Limb (tissue), 2 donors: ENCODE data around the gene MEA1.

Source experiments
- DNase-seq, 2 donors: peaks; one replicate each; pipeline ENCODE4 v3.0.0-alpha.2; 2016; ENCODE audit errors: extremely low spot score in 2 of 2

The MEA1 gene

DNA sequence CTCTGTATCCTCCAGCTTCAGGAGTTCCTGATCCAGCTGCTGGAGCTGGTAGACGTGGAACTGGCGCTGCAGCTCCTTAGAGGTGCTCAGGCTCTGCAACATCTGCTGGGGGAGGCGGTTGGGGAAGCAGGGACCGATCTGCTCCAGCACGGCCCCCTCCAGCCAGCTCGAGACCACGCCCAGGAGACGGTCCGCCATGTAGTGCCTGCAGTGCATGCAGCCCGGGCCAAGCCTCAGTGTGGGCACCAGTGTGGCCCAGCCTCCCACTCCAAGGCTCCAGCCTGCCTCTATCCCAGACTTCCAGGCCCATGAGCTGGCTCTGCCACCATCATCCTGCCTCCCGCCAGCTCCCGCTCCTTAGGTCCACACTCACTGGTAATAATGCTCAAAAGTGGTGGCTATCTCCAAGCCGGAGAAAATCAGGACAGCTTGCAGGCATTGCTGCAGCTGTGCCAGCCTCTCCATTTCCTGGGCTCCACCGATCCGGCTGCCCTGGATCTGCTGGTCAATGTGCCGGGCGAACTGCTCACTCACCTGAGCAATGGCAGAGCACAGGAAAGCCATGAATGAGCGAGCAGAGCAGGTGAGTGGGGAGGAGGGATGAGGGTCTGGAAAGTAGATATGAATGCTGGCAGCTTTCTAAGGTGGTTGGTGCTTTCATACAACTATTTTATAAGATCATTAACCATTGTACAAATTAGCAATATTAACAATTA lies 27.0 kb upstream of the MEA1 start:
- DNase-seq: no peak

DNA sequence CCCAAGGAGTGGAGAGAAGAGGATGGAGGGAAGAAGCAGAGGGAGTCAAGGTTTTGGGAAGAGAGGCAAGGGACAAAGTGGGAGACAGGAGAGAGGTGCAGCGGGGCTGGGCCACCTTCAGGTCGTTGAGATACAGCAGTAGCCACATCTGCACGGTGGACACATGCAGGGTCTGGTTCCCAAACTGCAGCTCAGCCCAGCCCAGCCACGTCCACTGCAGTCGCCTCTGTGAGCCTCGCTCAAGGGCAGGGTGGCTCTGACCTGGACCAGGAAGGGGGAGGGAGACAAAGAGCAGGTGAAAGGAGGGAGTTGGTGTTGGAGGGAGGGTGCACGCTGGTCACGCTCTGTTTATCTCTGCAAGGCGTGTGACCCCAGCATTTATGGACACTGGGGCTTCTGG lies 25.0 kb upstream of the MEA1 start:
- DNase-seq: no peak

DNA sequence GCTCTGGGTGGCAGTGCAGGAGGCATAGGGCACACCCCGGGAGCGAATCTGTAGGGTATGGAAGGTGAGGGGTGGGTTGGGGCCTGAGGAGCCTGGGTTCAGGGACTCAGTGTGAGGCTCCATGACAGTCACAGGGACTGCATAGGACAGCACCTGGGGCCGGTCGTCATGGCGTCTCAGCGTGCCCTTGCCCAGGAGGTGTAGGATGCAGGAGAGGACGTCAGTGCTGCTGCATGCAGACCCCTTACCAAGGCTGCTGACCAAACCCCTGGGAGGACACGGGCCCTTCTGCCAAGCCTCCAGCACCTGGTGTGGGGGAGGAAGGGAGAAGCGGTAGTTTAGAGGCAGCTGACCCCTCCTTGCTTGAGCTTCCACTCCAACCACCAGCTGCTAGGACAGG lies 24.0 kb upstream of the MEA1 start:
- no peak for DNase-seq

DNA sequence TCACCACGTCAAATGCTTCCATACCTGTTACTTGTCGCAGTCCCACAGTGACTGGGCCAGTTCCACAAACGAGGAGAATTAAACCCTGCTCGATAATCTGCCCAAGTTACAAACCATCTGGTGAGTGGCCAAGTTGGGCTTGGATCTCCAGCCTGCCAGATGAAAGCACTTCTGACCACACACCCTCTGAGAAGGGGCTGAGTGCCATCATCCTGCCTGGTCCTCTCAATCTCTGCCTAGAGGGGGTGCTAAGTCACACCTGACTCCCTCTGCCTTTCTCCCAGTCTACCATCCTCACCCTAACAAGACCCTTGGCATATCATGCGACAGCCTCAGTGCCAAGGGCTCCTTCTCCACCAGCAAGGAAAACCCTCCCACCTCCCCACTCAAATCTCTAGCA lies 23.5 kb upstream of the MEA1 start:
- no peak for DNase-seq

GRCh38 chr6:43036712-43037111 lies 23.0 kb upstream of the MEA1 start:
- no peak for DNase-seq

- DNase-seq: no peak
These were observed 21.9 kb upstream of the MEA1 start for GRCh38 chr6:43035495-43036194.

DNA sequence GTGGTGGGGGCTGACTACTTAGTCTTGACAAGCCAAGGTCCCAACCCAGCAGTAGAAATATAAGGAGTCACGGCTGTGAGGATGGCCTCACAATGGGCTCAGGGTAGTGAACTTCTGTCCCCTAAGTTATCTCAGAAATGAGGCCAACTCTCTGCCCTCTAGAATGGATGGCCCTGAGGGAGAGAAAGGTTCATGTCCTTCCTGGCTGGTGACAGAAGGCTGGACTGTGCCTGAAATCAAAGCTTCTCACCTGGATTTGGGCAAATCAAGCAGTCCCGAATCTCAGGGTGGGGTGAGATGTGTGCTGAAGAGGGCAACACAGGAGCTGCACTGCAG lies 20.4 kb upstream of the MEA1 start:
- DNase-seq: no peak

DNA sequence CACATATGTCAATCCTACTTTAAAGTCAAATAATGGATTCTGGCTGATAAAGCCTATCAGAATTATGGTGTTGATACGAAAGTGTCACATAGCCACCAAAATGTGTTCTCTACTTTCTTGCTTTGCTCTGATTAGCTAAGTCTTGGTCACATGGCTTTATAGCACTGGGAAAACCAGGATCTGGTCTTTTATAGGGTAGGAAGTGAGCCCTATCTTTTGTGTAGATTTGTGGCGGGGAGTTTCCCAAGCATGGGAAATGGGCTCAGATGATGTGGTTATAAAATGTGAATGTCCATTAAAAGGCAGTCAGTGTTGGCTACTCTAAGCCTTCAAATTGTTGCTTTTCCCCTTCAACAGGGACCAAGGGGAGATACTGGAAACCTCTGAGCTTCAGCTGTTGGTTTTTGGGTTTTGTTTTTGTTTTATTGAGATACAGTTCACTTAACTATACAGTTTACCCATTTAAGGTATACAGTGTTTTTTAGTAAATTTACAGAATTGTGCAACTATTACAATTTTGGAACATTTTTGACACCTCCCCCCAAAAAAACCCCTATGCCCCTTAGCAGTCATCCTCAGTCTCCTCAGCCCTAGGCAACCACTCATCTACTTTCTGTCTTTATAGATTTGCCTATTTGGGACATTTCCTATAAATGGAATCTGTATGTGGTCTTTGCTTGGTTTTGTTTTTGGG lies 19.9 kb upstream of the MEA1 start:
- DNase-seq: no peak

GRCh38 chr6:43032326-43032725 lies 18.6 kb upstream of the MEA1 start:
- DNase-seq: no peak

- DNase-seq: no peak
These were observed 15.4 kb upstream of the MEA1 start for GRCh38 chr6:43029120-43029519.

- no peak for DNase-seq
These were observed 12.6 kb upstream of the MEA1 start for GRCh38 chr6:43026365-43026764.

DNA sequence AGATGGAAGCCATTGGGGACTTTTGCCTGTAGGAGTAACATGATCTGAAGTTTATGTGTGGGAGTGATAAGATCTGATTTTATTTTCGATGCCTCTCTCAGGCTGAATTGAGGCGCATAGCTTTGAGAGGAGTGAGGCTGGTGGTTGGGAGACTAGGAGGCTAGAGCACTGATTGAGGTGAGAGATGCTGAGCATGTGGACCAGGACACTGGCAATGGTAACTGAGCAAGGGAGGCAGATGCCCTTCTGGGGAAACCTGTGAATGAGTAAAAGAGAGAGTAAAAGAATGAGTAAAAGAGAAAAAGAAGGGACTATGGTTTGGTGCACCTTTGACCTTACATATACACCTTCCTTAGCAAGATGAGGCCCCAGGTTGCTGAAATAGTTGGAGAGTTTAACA lies 10.7 kb upstream of the MEA1 start:
- DNase-seq: no peak

DNA sequence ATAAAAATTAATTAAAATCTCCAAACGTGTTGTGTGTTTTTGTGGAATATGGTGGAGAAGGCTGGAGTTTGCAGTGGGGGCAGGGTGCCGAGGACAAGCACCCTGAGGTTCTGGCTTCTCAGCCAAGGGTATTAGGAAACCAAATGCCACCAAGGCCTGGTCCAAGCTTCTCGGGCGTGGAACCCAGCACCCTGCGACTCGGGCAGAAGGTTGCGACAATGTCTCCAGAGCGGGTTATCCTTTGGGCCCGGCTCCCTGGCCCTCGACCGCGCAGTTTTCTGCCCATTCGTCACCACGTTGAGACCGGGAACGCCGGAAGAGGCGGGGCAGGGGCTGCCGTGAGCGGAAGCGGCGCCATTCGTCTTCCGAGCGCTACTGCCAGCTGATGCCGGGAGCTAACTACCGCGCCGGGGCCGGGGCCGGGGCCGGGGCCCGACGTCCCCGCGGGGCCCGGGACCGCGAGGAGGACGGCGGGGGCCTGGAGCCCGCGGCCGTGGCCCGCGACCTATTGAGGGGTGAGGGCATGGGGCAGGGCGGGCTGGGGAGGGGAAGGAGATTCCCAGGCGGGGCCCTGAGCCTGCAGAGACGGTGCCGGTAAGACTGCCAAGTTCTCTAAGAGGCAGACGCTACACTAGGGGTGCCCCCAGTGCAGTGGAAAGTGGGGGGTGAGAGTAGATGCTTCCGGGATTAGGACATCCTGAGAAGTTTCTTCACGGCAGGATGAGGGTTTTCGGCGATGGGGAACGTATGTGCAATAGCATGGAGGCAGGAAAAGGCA lies 7.7 kb upstream of the MEA1 start, which contains the start of gene RRP36:
RRP36 (plus strand) TSS at position 354 of the 778 bp plus-strand sequence; CDS start at position 386, 32 bp downstream.
- peak; percentile 82 to 87 for DNase-seq

GRCh38 chr6:43020847-43021246 lies 7.1 kb upstream of the MEA1 start:
- DNase-seq: no peak

DNA sequence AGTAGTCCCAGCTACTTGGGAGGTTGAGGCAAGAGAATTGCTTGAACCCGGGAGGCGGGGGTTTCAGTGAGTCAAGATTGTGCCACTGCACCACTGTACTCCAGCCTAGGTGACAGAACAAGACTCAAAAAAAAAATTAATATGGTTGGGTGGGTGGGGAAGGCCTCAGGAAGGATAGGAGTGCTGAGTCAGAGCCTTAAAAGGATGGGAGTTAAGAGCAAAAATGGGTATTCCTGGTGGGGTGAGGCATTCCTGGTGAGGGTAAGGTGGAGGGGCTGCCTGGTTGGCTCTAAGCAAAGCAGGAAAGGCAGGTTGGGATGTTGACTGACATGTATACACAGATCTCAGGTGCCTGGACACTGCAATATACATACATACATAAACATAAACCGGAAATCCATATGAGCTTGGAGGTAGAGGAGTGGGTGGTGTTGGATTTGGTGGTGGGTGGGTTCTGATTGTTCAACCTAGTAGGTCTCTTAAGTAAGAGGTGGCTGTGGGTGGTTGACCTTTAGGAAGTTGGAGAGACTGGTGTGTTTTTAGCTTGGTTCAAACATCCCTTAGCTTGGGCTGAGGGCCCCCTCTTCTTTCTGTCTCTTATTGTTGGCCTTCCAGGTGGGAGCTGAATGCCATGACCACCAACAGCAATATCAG lies 6.4 kb upstream of the MEA1 start:
- DNase-seq: no peak

GRCh38 chr6:43019152-43019551 lies 5.4 kb upstream of the MEA1 start:
- no peak for DNase-seq

DNA sequence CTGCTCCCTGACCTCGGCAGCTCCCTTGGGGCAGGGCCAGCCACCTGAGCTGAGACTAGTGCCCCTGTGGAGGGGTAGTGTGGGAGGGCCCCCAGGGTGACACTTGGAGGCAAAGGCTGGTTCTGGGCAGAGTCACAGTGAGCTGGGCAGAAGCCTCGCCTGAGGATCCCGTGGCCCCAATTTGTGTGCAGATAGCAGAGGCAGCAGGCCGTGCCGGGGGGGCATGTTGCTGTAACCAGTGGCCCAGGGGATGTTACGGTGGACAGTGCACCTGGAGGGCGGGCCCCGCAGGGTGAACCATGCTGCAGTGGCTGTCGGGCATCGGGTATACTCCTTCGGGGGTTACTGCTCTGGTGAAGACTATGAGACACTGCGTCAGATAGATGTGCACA lies 3.2 kb upstream of the MEA1 start:
- no peak for DNase-seq

DNA sequence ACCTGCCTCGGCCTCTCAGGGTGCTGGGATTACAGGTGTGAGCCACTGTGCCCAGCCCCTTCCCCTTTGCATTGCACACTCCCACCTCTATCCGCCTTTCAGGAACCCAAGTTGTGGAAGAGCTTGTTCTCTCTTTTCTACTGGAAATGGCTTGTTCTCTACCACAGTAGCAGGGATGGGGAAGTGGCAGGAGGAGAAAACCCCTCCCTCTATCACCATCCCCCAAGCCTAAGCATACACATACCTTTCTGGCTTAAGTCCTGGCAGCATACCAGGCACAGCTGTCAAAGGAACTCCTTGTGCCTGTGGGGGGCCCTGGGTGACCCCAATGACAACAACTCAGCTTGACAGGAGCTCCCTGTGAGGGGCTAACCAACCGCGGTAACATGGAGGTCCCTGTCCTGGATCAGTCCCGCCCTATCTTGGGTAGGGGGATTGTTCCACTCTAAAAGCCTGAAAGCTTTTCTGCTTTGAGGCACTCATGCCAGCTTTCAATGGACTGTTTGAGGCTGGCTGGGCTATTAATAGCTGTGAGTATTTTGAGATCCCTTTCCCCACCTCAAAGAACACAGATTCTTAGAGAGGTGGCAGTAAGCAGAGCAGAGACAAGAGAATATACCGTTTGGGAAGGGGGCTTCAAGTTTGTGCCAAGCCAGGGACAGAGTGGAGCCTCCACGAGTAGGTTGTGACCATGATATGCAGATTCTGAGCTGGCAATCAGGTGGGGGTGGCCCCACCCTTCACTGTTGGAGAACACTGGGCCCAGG lies 2.6 kb upstream of the MEA1 start:
- DNase-seq: no peak

DNA sequence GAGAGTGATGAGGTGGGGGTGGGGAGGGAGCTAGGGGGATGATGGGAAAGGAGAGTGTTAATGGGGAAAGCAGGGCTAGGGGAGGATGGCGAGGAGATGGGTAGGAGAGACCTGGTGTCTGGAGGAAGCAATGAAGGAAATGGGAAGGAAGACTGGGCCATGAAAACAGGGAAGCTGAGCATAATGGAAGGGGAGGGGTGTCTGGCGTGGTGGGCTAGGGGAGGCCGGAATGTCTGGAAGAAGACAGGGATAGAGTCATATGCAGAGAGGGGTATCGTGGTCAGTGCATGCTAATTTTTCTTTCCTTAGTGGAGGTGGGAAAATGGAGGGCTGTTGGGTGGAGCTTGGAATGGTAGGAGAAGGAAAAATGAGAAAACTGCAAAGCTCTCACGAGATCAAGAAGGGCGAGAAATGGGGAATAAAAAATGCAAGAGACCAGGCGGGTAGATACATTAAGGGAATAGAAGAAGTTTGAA lies 726 bp upstream of the MEA1 start:
- no peak for DNase-seq

DNA sequence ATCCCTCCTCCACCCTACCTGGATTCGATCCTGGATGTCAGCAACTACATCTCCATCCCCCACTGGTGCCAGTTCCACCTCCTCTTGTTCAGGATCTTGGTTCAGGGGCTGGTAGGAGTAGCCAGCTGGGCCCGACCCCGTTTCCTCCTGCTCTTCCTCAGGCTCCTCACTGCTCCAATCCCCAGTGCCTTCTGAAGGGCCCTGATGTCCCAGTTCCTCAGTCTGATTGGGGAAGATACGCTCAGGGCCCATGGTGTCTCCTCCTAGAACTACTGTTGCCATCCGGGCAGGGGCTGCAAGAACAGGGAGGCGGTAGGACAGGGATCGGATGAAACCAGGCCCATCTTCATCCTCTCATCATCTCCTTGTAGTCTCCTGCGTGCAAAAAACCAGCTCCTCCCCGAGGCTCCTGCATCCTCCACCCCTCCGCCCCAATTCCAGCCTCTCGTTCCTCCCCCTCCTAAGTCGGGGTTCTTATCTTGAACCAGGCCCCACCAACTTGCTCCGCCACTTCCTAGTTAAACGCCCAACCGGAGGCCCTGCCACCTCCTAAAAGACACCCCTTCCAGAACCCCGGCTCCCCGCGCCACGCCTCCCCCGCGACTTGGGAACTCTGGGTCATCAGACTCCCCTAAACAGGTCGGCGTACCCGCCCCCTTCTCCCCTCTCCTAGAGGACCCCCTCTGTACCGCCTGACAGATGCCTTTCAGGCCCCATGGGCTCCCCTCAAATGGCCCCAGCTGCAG lies 476 bp downstream of the MEA1 start:
- no peak for DNase-seq
